ENCODE data around the gene ZNF776.
"Not testable (repeated sequence)": the region's sequence is repeated elsewhere in the genome, so short reads cannot be mapped to it uniquely, and the experiment has no call there.

Gene ZNF776

GRCh38 chr19:57779220-57779845 lies 32.7 kb downstream of the ZNF776 start:
- DNase-seq = no peak

DNA sequence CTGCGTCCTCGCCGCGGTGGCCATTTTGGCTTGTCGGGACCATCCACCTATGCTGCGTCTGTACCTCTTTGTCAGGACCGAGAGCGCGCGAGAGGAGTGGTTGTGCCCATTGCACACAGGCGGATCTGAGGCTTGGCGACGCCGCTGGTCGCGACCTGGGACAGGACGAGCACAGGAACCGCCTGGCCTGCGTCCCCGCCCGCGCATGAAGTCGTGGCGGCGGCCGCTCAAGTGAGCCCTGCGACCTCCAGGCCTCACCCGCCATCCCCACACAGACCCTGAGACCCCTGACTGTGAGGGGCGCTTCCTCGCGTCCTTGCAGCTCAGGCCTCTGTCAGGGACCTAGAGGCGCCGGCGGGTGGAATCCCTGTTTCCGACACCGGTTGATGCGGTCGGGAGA lies 39.7 kb downstream of the ZNF776 start:
- DNase-seq = no peak

- DNase-seq = no peak
These were observed 40.3 kb downstream of the ZNF776 start for GRCh38 chr19:57786906-57787305.

DNA sequence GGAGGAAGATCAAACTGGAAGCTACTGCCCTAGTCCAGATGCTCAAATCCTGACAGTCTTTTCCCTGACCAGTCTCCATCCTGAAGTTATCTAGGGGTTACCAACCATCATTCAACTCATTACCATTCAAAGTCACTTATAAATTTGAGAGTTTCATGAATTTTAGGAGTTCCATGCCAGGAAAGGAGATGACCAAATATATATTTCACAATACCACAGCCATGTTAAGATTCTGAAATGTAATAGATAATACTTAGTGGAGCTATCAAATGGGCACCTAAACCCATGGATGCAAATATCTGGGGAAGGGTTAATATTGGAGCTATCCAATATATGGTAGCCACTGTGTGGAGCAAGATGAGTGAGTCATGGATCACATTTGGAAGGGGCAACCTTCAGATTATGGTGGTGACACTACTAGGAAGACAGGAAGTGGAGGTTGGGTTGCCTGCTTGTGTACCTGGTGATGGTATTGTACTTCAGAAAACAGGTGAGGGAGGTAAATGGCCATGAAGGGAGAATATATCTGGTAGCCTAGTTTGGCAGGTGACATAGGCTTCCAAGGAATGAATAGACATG lies 41.6 kb downstream of the ZNF776 start:
- DNase-seq = no peak

DNA sequence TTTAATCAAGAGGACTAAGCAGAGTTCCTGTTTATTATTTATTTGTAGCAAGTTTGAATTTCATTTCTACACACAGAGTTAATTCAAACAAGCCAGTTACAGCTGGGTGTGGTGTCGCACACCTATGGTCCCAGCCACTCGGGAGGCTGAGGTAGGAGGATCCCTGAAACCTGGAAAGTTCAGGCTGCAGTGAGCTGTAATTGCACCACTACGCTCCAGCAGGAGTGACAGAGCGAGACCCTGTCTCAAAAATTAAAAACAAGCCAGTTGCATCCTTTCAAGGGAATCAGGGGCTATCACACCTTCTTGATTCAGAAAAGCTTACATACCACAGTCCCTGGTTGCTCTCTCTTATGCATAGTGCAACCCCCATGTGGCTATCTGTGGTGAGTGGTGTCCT lies 42.7 kb downstream of the ZNF776 start:
- no peak for DNase-seq

GRCh38 chr19:57796580-57796979 lies 50.0 kb downstream of the ZNF776 start:
- DNase-seq = not testable (repeated sequence)

- no peak for DNase-seq
These were observed 54.1 kb downstream of the ZNF776 start for GRCh38 chr19:57800696-57801095.

- no peak for DNase-seq
These were observed 55.7 kb downstream of the ZNF776 start for GRCh38 chr19:57802269-57802668.

- no peak for DNase-seq
These were observed 56.6 kb downstream of the ZNF776 start for GRCh38 chr19:57803265-57803593.

DNA sequence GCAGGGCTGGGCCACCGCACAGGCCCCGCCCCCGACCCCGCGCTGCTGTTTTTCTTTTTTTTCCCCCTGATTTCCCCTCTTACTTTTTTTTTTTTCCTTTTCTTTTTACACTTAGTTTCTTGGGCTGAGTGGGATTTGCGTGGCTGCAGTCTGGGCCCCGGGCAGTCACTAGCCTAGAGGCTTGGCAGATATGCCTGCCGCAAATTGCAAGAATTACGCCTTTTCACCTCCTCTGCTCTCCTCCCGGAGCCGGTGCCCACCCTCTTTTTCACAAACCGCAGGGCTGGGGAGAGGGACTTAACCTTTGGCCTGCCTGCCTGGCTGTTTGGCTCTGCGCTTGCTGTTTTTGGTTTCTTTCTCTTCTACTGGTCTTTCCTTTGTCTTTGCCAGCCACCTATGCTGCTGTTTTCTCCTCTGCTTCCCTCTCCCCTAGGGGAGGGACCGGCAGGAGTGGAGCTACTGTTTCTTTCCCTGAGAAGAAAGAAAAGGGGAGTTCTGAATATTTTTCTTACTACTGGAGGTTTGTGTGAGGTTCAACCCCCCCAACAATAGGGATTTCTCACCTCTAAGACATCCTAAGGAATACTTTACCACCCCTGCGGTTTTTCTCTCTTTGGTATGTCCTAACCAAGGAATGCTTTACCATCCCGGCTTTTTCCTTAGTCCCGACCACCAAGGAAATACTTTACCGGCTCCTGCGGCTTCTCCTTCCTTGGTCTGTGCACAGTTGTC lies 57.1 kb downstream of the ZNF776 start:
- no peak for DNase-seq

DNA sequence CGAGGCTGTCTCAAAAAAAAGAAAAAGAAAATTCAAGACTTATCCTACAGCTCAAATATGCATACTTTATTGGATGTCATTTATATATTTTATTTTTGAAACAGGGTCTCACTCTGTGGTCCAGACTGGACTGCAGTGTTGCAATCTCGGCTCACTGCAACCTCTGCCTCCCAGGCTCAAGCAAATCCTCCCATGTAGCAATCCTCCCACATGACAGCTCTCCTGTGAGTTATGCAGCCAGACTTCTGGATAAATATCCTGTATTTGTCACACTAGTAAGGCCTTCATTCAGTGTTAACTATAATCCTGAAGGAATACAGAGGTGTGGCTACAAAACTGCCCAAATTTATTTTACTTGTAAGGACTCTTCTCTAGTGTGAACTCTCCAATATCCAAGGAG lies 60.9 kb downstream of the ZNF776 start:
- no peak for DNase-seq

Measured in NCI-H1092 (cell line).